Stomach smooth muscle (tissue), 2 donors: ENCODE data around the gene STH.
A peak's percentile ranks its signal among the peaks of the same experiment; 100 is the strongest.
"Not testable (repeated sequence)": the region's sequence is repeated elsewhere in the genome, so short reads cannot be mapped to it uniquely, and the experiment has no call there.

Source experiments
- H3K27ac ChIP-seq: one replicate; pipeline ENCODE4 v1.7.0; 2013; ENCODE audit warnings: mild to moderate bottlenecking, low read length, inconsistent platforms
- H3K27me3 ChIP-seq, 2 donors: one replicate each; pipeline ENCODE4 v1.7.0; 2013; ENCODE audit warnings: low read length in 2 of 2; ENCODE audit not compliant: insufficient read depth in 2 of 2, control insufficient read depth in 1 of 2
- H3K36me3 ChIP-seq, 2 donors: one replicate each; pipeline ENCODE4 v1.7.0; 2013; ENCODE audit warnings: low read length in 2 of 2; ENCODE audit not compliant: control insufficient read depth in 2 of 2, insufficient read depth in 2 of 2
- H3K4me1 ChIP-seq: one replicate; pipeline ENCODE4 v1.7.0; 2013; ENCODE audit warnings: low read length; ENCODE audit not compliant: control insufficient read depth, insufficient read depth
- H3K4me3 ChIP-seq, 2 donors: one replicate each; pipeline ENCODE4 v1.7.0; 2013; ENCODE audit warnings: low read length in 2 of 2
- H3K9ac ChIP-seq, 2 donors: one replicate each; pipeline ENCODE4 v1.7.0; 2013; ENCODE audit warnings: low read length in 2 of 2, mild to moderate bottlenecking in 1 of 2
- H3K9me3 ChIP-seq, 2 donors: one replicate each; pipeline ENCODE4 v1.7.0; 2013; ENCODE audit warnings: low read length in 2 of 2; ENCODE audit not compliant: control insufficient read depth in 2 of 2
- donor health status: healthy.
- donor health status: Pancreatic carcinoma.

The STH gene

DNA sequence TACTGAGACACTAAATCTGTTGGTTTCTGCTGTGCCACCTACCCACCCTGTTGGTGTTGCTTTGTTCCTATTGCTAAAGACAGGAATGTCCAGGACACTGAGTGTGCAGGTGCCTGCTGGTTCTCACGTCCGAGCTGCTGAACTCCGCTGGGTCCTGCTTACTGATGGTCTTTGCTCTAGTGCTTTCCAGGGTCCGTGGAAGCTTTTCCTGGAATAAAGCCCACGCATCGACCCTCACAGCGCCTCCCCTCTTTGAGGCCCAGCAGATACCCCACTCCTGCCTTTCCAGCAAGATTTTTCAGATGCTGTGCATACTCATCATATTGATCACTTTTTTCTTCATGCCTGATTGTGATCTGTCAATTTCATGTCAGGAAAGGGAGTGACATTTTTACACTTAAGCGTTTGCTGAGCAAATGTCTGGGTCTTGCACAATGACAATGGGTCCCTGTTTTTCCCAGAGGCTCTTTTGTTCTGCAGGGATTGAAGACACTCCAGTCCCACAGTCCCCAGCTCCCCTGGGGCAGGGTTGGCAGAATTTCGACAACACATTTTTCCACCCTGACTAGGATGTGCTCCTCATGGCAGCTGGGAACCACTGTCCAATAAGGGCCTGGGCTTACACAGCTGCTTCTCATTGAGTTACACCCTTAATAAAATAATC lies 14.6 kb downstream of the STH start:
- peaks cover 2% of the 10 kb centered on the region for H3K4me1 ChIP-seq
- H3K27ac ChIP-seq: no peak overlapping the region
- no peaks in the 10 kb centered on the region for H3K27me3 ChIP-seq
- no peaks in the 10 kb centered on the region for H3K36me3 ChIP-seq
- H3K9me3 ChIP-seq: no peaks in the 10 kb centered on the region
- H3K9ac ChIP-seq: no peak overlapping the region
- no peak overlapping the region for H3K4me3 ChIP-seq

DNA sequence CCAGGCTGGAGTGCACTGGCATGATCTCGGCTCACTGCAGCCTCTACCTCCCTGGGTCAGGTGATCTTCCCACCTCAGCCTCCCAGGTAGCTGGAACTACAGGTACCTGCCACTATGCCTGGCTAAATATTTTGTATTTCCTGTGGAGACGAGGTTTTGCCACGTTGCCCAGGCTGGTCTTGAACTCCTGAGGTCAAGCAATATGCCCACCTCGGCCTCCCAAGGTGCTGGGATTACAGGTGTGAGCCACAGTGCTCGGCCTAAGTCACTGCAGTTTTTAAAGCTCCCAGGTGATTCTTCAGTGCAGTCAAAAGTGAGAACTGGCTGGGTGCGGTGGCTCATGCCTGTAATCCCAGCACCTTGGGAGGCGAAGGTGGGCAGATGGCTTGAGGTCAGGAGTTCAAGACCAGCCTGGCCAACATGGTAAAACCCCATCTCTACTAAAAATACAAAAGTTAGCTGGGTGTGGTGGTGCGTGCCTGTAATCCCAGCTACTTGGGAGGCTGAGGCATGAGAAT lies 20.4 kb downstream of the STH start:
- H3K9me3 ChIP-seq, H3K27ac ChIP-seq, H3K27me3 ChIP-seq, H3K36me3 ChIP-seq, H3K4me3 ChIP-seq, H3K4me1 ChIP-seq, H3K9ac ChIP-seq: not testable (repeated sequence)

DNA sequence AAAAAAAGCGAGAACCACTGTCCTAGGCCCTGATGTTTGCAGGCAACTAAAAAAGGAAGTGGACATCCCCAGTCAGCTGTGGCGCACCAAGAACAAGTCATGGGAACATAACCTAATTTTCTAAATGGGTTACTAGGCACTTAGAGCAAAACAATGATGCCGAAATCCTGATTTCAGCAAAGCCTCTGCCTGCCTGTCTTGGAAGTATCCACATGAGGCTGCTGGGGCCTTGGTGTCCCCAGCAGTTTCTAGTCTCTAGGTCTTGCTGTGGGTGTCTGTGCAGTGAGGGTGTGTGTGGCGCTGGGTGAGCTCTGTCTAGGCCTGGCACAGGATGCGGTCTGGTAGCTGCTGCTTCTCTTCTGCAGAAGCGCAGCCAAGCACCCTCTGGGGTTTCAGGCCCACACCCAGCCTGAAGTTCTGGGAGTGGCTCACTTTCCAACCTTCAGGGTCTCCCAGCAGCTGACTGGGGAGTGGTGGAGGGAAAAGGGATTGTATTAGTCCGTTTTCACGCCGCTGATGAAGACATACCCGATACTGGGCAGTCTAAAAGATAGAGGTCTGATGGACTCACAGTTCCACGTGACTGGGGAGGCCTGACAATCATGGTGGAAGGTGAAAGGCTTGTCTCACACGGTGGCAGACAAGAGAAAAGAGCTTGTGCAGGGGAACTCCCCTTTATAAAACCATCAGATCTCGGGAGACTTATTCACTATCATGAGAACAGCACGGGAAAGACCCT lies 21.1 kb downstream of the STH start:
- Histone ChIP-seq H3K9me3 (no peaks in the 10 kb centered on the region), H3K36me3 (peaks cover 0 to 6% of the 10 kb centered on the region in 2 donors), H3K9ac (no peak overlapping the region), H3K4me3 (no peak overlapping the region), H3K27ac (no peak overlapping the region), H3K27me3 (no peaks in the 10 kb centered on the region), H3K4me1 (no peaks in the 10 kb centered on the region)

DNA sequence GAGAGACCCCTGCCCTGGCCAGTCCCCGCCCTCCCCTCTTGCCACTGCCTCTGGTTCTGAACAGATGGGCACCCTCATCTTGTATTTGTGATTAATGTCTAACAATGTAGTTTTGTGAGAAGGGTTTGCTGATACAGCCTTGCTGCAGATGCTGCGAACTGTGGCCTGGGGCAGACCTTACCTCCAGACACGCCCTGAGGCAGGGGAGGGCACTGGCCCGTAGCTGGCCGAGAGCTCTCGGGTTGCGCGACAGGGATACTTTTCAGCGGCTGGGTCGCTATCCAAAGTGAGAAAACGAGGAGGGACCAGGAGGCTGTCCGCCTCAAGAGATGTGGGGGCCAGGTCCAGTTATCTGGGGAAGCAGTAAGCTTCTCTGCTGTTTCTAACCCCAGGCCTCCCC lies 21.9 kb downstream of the STH start:
- Histone ChIP-seq H3K27me3 (no peaks in the 10 kb centered on the region), H3K4me1 (no peaks in the 10 kb centered on the region), H3K36me3 (peaks cover 0 to 6% of the 10 kb centered on the region in 2 donors), H3K9me3 (no peaks in the 10 kb centered on the region), H3K4me3 (no peak overlapping the region), H3K9ac (no peak overlapping the region), H3K27ac (no peak overlapping the region)

DNA sequence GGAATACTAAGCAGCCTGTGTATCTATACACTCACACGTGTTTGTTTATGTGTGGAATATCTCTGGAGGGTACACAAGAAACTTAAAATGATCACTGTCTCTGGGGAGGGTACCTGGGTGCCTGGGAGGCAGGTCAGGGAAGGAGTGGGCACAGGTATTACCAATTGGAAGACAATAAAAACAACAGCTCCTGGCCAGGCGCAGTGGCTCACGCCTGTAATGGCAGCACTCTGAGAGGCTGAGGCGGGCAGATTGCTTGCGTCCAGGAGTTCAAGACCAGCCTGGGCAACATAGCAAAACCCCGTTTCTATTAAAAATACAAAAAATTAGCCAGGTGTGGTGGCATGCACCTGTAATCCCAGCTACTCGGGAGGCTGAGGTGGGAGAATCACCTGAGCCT lies 24.3 kb downstream of the STH start:
- peaks cover 0 to 20% of the 10 kb centered on the region in 2 donors for H3K36me3 ChIP-seq
- not testable (repeated sequence) for H3K4me3 ChIP-seq, H3K9me3 ChIP-seq, H3K9ac ChIP-seq, H3K27ac ChIP-seq, H3K4me1 ChIP-seq, H3K27me3 ChIP-seq

DNA sequence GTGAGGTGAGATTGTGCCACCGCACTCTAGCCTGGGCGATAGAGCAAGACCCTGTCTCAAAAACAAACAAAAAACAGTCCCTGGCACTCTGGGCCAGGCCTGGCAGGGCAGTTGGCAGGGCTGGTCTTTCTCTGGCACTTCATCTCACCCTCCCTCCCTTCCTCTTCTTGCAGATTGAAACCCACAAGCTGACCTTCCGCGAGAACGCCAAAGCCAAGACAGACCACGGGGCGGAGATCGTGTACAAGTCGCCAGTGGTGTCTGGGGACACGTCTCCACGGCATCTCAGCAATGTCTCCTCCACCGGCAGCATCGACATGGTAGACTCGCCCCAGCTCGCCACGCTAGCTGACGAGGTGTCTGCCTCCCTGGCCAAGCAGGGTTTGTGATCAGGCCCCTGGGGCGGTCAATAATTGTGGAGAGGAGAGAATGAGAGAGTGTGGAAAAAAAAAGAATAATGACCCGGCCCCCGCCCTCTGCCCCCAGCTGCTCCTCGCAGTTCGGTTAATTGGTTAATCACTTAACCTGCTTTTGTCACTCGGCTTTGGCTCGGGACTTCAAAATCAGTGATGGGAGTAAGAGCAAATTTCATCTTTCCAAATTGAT lies 24.8 kb downstream of the STH start:
- no peaks in the 10 kb centered on the region for H3K27me3 ChIP-seq
- no peak overlapping the region for H3K4me3 ChIP-seq
- H3K9ac ChIP-seq: no peak overlapping the region
- H3K36me3 ChIP-seq: peaks cover 0 to 21% of the 10 kb centered on the region in 2 donors
- no peaks in the 10 kb centered on the region for H3K4me1 ChIP-seq
- H3K27ac ChIP-seq: no peak overlapping the region
- H3K9me3 ChIP-seq: no peaks in the 10 kb centered on the region

DNA sequence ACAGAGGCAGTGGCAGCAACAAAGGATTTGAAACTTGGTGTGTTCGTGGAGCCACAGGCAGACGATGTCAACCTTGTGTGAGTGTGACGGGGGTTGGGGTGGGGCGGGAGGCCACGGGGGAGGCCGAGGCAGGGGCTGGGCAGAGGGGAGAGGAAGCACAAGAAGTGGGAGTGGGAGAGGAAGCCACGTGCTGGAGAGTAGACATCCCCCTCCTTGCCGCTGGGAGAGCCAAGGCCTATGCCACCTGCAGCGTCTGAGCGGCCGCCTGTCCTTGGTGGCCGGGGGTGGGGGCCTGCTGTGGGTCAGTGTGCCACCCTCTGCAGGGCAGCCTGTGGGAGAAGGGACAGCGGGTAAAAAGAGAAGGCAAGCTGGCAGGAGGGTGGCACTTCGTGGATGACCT lies 25.5 kb downstream of the STH start:
- Histone ChIP-seq H3K9me3 (no peaks in the 10 kb centered on the region), H3K27me3 (no peaks in the 10 kb centered on the region), H3K27ac (no peak overlapping the region), H3K36me3 (peaks cover 6 to 21% of the 10 kb centered on the region in 2 donors), H3K4me3 (no peak overlapping the region), H3K4me1 (no peaks in the 10 kb centered on the region), H3K9ac (no peak overlapping the region)

DNA sequence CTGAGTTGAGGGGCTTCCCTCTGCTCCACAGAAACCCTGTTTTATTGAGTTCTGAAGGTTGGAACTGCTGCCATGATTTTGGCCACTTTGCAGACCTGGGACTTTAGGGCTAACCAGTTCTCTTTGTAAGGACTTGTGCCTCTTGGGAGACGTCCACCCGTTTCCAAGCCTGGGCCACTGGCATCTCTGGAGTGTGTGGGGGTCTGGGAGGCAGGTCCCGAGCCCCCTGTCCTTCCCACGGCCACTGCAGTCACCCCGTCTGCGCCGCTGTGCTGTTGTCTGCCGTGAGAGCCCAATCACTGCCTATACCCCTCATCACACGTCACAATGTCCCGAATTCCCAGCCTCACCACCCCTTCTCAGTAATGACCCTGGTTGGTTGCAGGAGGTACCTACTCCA lies 26.0 kb downstream of the STH start:
- no peak overlapping the region for H3K27ac ChIP-seq
- H3K4me3 ChIP-seq: no peak overlapping the region
- H3K27me3 ChIP-seq: no peaks in the 10 kb centered on the region
- H3K4me1 ChIP-seq: no peaks in the 10 kb centered on the region
- H3K9ac ChIP-seq: no peak overlapping the region
- no peaks in the 10 kb centered on the region for H3K9me3 ChIP-seq
- peaks cover 7 to 21% of the 10 kb centered on the region in 2 donors for H3K36me3 ChIP-seq

DNA sequence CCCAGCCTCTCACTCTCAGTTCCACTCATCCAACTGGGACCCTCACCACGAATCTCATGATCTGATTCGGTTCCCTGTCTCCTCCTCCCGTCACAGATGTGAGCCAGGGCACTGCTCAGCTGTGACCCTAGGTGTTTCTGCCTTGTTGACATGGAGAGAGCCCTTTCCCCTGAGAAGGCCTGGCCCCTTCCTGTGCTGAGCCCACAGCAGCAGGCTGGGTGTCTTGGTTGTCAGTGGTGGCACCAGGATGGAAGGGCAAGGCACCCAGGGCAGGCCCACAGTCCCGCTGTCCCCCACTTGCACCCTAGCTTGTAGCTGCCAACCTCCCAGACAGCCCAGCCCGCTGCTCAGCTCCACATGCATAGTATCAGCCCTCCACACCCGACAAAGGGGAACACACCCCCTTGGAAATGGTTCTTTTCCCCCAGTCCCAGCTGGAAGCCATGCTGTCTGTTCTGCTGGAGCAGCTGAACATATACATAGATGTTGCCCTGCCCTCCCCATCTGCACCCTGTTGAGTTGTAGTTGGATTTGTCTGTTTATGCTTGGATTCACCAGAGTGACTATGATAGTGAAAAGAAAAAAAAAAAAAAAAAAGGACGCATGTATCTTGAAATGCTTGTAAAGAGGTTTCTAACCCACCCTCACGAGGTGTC lies 26.6 kb downstream of the STH start:
- Histone ChIP-seq H3K9ac (no peak overlapping the region), H3K9me3 (no peaks in the 10 kb centered on the region), H3K27ac (peak overlapping the region; percentile 11), H3K4me3 (no peak overlapping the region), H3K36me3 (peaks cover 12 to 24% of the 10 kb centered on the region in 2 donors), H3K4me1 (no peaks in the 10 kb centered on the region), H3K27me3 (no peaks in the 10 kb centered on the region)

DNA sequence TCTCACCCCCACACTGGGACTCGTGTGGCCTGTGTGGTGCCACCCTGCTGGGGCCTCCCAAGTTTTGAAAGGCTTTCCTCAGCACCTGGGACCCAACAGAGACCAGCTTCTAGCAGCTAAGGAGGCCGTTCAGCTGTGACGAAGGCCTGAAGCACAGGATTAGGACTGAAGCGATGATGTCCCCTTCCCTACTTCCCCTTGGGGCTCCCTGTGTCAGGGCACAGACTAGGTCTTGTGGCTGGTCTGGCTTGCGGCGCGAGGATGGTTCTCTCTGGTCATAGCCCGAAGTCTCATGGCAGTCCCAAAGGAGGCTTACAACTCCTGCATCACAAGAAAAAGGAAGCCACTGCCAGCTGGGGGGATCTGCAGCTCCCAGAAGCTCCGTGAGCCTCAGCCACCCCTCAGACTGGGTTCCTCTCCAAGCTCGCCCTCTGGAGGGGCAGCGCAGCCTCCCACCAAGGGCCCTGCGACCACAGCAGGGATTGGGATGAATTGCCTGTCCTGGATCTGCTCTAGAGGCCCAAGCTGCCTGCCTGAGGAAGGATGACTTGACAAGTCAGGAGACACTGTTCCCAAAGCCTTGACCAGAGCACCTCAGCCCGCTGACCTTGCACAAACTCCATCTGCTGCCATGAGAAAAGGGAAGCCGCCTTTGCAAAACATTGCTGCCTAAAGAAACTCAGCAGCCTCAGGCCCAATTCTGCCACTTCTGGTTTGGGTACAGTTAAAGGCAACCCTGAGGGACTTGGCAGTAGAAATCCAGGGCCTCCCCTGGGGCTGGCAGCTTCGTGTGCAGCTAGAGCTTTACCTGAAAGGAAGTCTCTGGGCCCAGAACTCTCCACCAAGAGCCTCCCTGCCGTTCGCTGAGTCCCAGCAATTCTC lies 27.4 kb downstream of the STH start:
- no peak overlapping the region for H3K9ac ChIP-seq
- H3K9me3 ChIP-seq: no peaks in the 10 kb centered on the region
- H3K27ac ChIP-seq: peak overlapping the region; percentile 11
- H3K4me3 ChIP-seq: no peak overlapping the region
- peaks cover 19 to 32% of the 10 kb centered on the region in 2 donors for H3K36me3 ChIP-seq
- H3K27me3 ChIP-seq: no peaks in the 10 kb centered on the region
- H3K4me1 ChIP-seq: no peaks in the 10 kb centered on the region
